Muscle layer of duodenum (tissue), 2 donors: Measurements from ENCODE around the gene CWF19L2.
A peak's percentile ranks its signal among the peaks of the same experiment; 100 is the strongest.
"Not testable (repeated sequence)": the region's sequence is repeated elsewhere in the genome, so short reads cannot be mapped to it uniquely, and the experiment has no call there.

Source experiments
- H3K27ac ChIP-seq: one replicate; pipeline ENCODE4 v1.7.0; 2013; ENCODE audit warnings: mild to moderate bottlenecking, low read length
- H3K27me3 ChIP-seq: one replicate; pipeline ENCODE4 v1.7.0; 2013; ENCODE audit warnings: low read depth, mild to moderate bottlenecking, control low read depth, low read length
- H3K36me3 ChIP-seq, 2 donors: one replicate each; pipeline ENCODE4 v1.7.0; 2013; ENCODE audit warnings: low read length in 2 of 2, control low read depth in 1 of 2, mild to moderate bottlenecking in 1 of 2; ENCODE audit not compliant: insufficient read depth in 2 of 2, control insufficient read depth in 1 of 2
- H3K4me1 ChIP-seq, 2 donors: one replicate each; pipeline ENCODE4 v1.7.0; 2013; ENCODE audit warnings: low read length in 2 of 2, mild to moderate bottlenecking in 2 of 2, control low read depth in 1 of 2, moderate library complexity in 1 of 2; ENCODE audit not compliant: insufficient read depth in 2 of 2, control insufficient read depth in 1 of 2
- H3K4me3 ChIP-seq, 2 donors: one replicate each; pipeline ENCODE4 v1.7.0; 2013; ENCODE audit warnings: low read length in 2 of 2, low read depth in 1 of 2, mild to moderate bottlenecking in 1 of 2
- H3K9me3 ChIP-seq, 2 donors: one replicate each; pipeline ENCODE4 v1.7.0; 2013; ENCODE audit warnings: low read length in 2 of 2, control low read depth in 1 of 2, mild to moderate bottlenecking in 1 of 2; ENCODE audit not compliant: control insufficient read depth in 1 of 2
- donor health status: healthy.

CWF19L2 gene

DNA sequence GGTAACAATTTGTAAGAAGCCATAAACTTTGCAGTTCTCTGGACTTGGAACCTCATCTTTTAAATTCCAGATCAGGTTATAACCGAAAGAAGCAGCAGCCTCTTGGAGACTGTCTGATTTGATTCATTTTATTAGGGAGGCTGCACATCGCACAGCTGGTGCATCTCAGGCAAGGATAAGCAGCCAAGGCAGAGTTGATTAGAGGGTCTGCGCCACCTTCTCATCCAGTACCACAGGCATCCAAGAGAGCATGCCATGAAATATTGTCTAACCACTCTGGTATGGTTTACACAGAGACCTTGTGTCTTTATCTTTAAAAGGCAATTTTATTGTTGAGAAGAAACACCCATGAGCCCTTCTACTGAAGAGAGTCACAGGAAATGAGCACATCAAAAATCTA is 16.2 kb upstream of the CWF19L2 start:
- no peaks in the 10 kb centered on the region for H3K4me1 ChIP-seq
- no peaks in the 10 kb centered on the region for H3K27me3 ChIP-seq
- H3K27ac ChIP-seq = no peak overlapping the region
- no peak overlapping the region for H3K4me3 ChIP-seq
- H3K9me3 ChIP-seq = no peaks in the 10 kb centered on the region
- H3K36me3 ChIP-seq = no peaks in the 10 kb centered on the region

DNA sequence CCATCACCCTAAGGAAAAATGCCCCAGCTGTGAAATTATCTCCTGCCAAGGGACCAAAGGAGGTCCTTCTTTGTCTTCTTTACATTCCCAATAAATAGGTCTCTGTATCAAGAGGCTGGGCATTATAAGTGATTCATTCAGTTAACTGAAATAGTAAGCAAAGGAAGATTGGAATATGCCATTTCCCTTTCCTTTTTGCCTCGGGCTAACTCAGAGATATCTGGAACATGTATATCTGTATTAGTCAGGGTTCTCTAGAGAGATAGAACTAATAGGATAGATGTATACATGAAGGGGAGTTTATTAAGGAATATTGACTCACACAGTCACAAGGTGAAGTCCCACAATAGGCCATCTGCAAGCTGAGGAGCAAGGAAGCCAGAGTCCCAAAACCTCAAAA is 15.3 kb upstream of the CWF19L2 start:
- Histone ChIP-seq H3K4me3 (no peak overlapping the region), H3K36me3 (no peaks in the 10 kb centered on the region)

DNA sequence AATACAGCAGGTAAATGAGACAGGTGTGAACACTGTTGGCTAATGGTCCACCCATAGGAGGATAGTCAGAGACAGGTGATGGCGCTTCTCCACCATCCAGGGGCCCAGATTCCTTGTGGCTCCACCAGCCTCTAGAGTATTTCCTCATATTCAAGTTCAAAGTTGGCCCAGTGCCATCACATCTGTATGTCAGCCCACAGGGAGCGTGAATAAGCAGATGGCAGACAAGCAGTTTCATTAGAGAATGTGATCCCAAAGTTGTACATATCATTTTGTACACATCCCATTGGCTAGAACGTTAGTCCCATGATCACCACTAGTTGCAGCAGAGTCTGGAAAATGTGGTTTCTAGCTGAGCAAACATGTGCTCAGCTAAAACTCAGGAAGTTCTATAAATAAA is 11.0 kb upstream of the CWF19L2 start:
- Histone ChIP-seq H3K36me3 (no peaks in the 10 kb centered on the region), H3K27me3 (no peaks in the 10 kb centered on the region), H3K27ac (no peak overlapping the region), H3K4me1 (no peaks in the 10 kb centered on the region), H3K9me3 (no peaks in the 10 kb centered on the region), H3K4me3 (no peak overlapping the region)

More for the DNA sequence above, 15.3 kb upstream of the CWF19L2 start:
- Histone ChIP-seq H3K4me1 (no peaks in the 10 kb centered on the region), H3K27ac (no peak overlapping the region), H3K27me3 (no peaks in the 10 kb centered on the region), H3K9me3 (no peaks in the 10 kb centered on the region)

DNA sequence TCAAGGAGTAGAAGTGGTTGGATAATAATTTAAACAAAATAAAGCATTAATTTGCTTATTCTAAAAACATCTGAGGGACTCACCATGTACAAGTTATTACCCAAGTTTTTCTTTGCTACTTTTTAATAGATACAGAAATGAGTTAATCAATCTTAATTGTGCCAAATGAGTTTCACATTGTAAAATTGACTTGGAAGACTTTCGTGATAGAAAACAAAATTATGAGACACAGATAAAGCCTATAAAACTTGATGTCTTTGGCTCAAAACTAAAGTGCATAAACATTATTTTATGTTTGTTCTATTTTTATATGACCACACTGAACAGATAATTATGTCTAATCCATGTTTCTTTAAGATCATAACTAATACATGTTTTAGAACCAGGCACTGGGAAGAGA is 10.1 kb upstream of the CWF19L2 start:
- H3K27ac ChIP-seq = no peak overlapping the region
- H3K36me3 ChIP-seq = no peaks in the 10 kb centered on the region
- no peaks in the 10 kb centered on the region for H3K4me1 ChIP-seq
- no peak overlapping the region for H3K4me3 ChIP-seq
- no peaks in the 10 kb centered on the region for H3K9me3 ChIP-seq
- no peaks in the 10 kb centered on the region for H3K27me3 ChIP-seq

DNA sequence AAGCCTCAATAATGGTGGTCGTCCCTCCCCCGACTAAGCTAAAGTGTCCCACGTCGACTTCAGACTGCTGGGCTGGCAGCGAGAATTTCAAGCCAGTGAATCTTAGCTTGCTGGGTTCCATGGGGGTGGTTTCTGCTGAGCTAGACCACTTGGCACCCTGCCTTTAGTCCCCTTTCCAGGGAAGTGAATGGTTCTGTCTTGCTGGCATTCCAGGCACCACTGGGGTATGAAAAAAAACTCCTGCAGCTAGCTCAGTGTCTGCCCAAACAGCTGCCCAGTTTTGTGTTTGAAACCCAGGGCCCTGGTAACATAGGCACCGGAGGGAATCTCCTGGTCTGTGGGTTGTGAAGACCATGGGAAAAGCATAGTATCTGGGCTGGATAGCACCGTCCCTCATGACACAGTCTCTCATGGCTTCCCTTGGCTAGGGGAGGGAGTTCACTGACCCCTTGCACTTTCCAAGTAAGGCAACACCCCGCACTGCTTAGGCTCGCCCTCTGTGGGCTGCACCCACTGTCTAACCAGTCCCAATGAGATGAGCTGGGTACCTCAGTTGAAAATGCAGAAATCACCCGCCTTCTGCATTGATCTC is 8.7 kb upstream of the CWF19L2 start:
- H3K4me3 ChIP-seq, H3K9me3 ChIP-seq, H3K27ac ChIP-seq, H3K4me1 ChIP-seq, H3K36me3 ChIP-seq, H3K27me3 ChIP-seq: not testable (repeated sequence)

DNA sequence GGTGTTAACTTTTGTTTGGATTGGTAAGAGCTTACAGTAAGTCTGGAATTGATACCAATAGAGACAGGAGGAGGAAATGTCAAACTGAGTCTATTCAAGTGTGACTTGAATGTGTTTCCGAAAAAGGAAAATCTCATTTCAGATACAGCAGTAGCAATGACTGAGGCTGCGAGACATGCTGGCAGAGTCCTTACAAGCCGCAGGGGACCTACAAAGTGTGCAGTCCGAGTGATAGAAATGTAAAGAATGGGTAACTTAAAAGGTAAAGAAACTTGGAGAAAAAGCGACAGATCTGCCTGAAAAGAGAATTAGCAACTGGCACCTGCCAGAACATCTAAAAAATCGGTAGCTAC is 444 bp downstream of the CWF19L2 start:
- Histone ChIP-seq H3K36me3 (peaks cover 11 to 13% of the 10 kb centered on the region in 2 donors), H3K27ac (peak overlapping the region; percentile 61), H3K4me3 (peak overlapping the region; percentile 86 to 97), H3K9me3 (no peaks in the 10 kb centered on the region), H3K27me3 (no peaks in the 10 kb centered on the region), H3K4me1 (peaks cover 0 to 17% of the 10 kb centered on the region in 2 donors)

DNA sequence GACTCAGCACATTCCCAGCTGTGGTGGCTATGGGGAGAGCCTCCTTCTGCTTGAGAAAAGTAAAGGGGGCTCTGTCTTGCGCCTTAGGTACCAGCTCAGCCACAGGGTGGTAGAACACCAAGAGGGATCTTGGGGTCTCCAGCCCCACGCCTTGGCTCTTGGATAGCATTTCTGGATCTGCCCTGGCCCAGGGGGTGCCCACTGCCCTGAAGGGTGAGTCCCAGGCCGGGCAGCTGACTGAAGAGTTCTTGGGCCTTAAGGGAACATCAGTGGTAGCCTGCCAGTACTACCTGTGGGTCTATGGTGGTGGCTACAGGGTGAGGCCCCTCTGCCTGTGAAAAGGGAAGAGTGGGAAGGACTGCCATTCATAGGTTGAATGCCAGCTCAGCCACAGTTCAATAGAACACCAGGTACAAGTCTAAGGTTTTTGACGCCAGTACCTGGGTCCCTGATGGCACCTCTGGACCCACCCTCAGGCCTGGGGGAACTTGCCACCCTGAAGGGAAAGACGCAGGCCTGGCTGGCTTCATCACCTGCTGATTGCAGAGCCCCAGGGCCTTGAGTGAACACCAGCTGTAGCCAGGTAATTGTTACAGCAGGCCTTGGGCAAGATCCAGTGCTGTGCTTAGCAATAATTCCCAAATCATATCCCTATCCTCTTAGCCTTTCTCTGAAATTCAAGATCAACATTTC is 3.9 kb downstream of the CWF19L2 start:
- Histone ChIP-seq H3K4me1 (peaks cover 0 to 17% of the 10 kb centered on the region in 2 donors), H3K4me3 (no peak overlapping the region), H3K27ac (no peak overlapping the region), H3K9me3 (no peaks in the 10 kb centered on the region), H3K36me3 (peaks cover 11 to 18% of the 10 kb centered on the region in 2 donors), H3K27me3 (no peaks in the 10 kb centered on the region)

DNA sequence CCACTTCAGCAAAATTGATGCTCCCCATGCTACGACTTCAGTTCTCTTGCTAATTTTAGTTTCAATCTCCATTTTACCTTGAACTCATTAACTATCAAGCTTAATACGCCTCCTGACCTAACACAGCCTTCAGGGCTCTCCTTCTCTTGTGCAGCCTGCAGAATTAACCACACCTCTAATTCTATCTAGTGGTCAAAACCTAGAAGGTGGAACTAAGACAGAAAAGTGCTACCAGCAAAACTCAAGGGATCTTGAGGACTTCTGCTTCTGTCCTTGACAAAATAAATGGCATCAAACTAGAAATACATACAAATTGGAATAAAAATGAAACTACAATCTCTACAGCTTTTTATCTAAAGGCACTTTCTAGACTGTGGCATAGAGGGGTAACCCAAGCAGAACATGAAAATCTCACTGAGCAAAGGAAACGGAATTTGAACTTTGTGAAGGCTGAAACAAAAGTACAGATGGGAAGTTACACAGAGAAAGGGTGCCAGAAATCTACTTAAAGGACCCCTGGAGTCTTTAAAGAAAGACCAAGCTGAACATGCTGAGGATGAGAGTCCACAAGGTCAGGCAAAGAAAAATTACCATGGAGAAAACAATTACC is 10.7 kb downstream of the CWF19L2 start:
- Histone ChIP-seq H3K4me1 (no peaks in the 10 kb centered on the region), H3K4me3 (no peak overlapping the region), H3K36me3 (peaks cover 0 to 18% of the 10 kb centered on the region in 2 donors), H3K9me3 (no peaks in the 10 kb centered on the region), H3K27me3 (no peaks in the 10 kb centered on the region), H3K27ac (no peak overlapping the region)

DNA sequence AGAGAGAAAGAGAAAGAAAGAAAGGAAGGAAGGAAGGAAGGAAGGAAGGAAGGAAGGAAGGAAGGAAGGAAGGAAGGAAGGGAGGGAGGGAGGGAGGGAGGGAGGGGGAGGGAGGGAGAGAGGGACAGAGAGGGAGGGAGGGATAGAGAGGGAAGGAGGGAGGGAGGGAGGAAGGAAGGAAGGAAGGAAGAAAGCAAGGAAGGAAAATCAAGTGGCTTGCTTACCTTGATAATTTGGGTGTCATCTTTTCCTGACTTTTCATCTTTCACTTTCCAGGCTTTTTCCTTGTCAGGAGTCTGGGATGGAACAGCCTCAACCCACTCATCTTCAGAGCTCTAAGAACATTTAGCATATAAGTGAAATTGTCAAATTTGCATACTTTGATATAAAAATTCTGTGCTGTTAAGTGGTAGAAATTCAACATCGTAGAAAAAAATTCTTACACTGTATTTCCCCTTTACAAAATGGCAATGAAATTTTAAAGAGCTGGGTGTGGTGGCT is 14.9 kb downstream of the CWF19L2 start:
- Histone ChIP-seq H3K4me1 (no peaks in the 10 kb centered on the region), H3K4me3 (no peak overlapping the region), H3K36me3 (peaks cover 18 to 49% of the 10 kb centered on the region in 2 donors), H3K27ac (no peak overlapping the region), H3K27me3 (no peaks in the 10 kb centered on the region), H3K9me3 (no peaks in the 10 kb centered on the region)

DNA sequence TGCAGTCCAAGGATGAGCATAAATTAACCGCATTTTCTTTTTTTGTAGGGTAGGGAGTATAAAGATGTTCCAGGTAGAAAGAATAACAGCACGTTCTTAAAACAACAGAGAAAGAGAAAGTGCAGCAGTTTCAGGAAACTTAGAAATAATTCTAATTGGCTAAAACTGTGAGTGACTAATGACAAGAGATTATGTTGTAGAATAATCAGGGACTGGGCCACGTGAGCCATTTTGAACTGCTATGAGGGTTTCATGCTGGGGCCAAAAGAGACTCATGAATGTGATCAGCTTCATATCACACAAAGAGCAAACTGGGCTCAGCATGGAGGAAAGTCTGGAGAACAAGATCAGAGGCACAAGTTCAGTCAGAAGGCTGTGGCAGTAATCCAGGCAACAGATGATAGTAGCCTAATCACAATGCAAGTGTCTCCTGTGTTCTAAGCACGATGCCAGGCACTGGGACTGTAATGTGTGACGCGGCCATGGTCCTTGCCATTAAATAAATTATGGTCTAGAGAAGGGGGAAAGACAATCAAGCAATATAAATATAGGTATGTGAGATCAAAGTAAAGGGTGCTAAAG is 17.9 kb downstream of the CWF19L2 start:
- H3K27ac ChIP-seq = no peak overlapping the region
- peaks cover 18 to 54% of the 10 kb centered on the region in 2 donors for H3K36me3 ChIP-seq

DNA sequence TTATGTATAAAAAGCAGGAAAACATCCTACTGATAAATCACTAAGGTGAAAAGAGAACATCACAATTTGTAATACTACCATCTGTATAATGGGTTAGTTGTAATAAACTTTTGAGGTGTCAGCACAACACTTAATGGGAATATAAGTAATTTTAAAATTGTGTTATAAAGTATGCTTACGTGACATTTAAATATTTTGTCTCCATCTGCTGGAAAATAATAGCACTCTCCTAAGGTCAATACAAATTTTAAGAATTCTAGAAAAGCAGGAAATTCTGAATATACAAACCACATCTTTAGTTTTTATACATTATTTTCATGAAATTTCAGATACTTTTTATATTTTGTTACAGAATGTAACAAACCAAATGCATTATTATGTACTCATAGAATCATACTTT is 19.5 kb downstream of the CWF19L2 start:
- no peaks in the 10 kb centered on the region for H3K27me3 ChIP-seq
- H3K4me3 ChIP-seq = no peak overlapping the region
- no peak overlapping the region for H3K27ac ChIP-seq
- no peaks in the 10 kb centered on the region for H3K9me3 ChIP-seq
- no peaks in the 10 kb centered on the region for H3K4me1 ChIP-seq
- peaks cover 18 to 45% of the 10 kb centered on the region in 2 donors for H3K36me3 ChIP-seq

More for the DNA sequence above, 17.9 kb downstream of the CWF19L2 start:
- H3K4me1 ChIP-seq = no peaks in the 10 kb centered on the region
- no peaks in the 10 kb centered on the region for H3K9me3 ChIP-seq
- no peaks in the 10 kb centered on the region for H3K27me3 ChIP-seq
- no peak overlapping the region for H3K4me3 ChIP-seq
